HG02759 (cell line): ENCODE results near the gene GPR83.
"Not testable (repeated sequence)": the region's sequence is repeated elsewhere in the genome, so short reads cannot be mapped to it uniquely, and the experiment has no call there.

Experiments
- ATAC-seq: cut with Tn5 transposase; IDR thresholded peaks from one replicate; pipeline ENCODE4 v1.9.1; 2021; ENCODE audit warnings: mild to moderate bottlenecking, moderate library complexity; ENCODE audit not compliant: unreplicated experiment

GPR83 gene

DNA sequence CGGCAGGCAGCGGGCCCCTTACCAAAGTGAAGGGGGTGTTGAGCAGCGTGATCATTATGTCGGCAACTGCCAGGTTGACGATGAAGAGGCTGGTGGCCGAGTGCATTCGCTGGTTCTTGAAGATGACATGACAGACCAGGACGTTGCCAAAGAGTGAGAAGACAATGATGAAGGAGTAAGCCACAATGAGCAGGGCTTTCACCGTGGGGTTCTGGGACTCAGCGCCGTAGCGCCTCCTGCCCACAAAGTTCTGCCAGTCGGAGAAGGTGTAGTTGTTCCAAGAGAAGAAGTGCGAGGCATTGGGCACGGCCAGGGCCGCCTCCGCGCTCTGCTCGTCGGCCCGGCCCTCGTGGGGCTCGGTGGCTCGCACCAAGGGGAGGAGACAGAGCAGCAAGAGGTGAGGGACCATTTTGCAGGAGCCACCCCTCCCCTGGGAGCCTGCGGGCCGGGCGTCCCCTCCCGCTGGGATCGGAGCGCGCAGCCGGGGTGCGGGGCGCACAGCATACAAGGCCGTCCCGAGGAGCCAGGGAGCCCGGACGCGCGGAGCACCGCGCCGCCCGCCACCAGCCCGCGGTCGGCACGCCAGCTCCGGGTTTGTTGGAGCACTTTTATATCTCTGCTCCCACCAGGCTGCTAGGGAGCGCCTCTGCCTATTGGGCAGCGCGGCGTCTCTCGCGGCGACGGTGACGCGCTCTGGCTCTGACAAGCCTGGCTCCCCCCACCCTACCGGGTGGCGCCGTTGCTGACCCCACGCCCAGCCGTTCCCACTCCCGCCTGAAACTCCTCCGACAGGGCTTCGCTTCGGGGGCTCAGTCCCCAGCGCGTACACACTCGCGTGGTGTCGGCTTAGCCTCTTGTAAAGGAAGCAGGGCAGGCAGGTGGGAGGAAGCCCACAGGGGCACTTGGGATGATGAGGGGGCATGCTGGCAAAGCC lies at the start of gene GPR83:
Gene GPR83 (minus strand): TSS at position 581 of the 934 bp plus-strand sequence. CDS start 172 bp downstream, at position 409.
- ATAC-seq: no peak

DNA sequence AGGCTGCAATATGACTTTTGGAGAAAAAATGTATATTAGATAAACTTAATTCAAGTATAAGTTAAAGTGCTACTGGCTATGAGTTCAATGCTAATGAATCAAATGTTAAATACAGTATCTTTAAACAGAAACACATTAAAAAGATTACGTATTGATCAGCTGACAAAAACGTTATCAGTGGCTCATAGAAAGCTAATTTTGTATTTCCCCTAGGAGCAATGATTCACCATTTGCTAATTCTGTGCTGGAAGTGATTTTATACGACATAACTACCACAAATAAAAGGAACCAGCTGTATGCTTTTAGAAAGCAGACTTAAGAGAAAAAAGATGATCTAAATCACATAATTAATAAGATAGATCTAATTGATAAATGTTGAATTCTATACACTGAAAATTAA lies 48.8 kb upstream of the GPR83 start:
- no peak for ATAC-seq

DNA sequence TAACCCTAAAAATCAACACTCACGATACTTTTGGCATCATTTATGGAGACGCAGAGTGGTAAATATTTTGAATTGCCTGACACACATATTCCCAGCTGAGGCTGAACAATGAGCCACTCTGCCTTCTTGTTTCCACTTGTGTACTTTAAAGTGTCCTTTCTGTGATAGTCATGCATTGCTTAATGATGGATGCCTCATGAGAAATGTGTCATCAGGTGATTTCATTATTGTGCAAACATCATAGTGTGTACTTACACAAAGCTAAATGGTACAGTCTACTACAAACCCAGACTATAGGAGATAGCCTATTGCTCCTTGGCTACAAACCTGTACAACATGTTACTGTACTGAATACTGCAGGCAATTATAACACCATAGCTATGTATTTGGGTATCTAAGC lies 48.2 kb upstream of the GPR83 start:
- no peak for ATAC-seq

DNA sequence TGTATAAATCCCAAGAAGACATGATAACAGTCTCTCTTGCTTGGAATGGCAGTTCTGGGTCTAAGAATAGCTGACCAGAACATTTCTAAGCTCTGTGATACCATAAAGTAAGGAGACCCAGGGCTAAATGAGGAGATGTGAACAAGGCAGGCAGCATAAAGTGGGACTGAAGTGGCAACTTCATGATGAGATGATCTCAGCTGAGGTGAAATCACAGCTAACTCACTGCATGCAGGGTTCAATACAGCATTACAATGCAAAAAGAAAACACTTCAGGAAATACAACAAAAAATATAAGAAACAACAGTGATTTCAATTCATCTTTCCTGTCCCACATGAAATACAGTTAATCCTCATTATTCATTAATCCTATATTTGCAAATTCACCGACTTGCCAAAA lies 47.8 kb upstream of the GPR83 start:
- no peak for ATAC-seq

DNA sequence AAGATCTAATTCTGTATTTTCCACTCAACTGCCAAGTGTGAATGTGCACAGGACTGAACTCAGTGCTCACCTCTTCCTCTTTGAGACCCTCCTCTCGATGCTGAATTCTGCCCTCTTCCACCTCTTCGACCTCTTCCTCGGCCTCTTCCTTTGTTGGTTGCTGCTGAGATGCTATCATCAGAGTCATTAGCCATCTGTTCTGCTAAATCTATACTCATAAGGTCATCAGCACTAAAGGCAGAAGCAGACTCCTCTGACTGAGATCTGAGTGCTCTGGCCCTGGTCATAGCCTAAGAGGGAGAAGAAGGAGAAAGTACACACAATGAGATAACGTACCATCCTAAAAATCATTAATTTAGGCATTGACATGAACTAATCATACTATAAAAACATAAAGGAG lies 45.9 kb upstream of the GPR83 start:
- ATAC-seq: no peak

DNA sequence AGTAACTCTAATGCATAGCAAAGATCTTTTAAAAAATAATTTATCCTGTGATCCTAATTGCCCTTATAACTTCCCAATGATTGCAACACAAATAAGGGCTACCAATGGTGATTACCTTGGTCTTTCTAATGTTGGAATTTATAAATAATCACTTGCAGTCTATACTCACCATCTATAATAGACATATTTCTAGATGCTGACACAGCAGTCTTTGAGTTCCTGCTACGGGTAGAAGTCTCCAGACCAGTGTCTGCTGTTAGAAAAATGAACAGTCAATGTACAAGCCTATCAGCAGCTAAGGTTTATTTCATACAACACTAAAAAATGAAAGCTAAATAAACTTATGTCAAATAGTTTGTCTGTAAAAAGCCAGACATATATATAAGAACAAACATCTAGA lies 44.4 kb upstream of the GPR83 start:
- no peak for ATAC-seq

DNA sequence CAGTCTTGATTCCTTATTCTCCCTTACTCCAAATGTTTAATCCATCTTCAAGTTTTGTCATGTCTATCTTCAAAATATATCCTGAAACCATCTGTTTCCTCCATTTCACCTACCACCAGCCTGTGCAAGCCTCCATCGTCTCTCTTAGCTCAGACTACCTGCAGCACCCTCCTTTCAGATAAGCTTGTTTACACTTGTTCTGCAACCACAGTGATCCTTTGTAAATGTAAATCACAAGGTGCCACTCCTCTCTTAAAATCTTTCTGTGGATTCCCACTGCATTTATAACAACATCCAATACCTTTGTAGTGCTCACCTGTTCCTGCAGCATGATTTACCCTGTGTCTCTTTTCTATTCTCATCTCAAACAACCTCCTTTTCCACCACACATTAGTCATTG lies 31.8 kb upstream of the GPR83 start:
- ATAC-seq: no peak

DNA sequence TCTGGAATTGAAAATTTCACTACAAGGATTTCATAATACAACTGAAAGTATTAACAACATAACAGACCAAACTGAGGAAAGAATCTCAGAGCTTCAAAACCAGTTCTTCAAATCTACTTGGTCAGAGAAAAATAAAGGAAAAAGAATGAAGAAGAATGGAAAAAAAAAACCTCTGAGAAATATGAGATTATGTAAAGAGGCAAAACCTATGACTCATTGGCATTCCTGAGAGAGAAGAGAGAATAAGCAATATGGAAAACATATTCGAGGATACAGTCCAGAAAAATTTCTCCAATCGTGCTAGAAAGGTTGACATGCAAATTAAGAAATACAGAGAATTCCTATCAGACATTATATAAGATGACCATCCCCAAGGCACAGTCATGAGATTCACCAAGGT lies 23.4 kb upstream of the GPR83 start:
- ATAC-seq: no peak

DNA sequence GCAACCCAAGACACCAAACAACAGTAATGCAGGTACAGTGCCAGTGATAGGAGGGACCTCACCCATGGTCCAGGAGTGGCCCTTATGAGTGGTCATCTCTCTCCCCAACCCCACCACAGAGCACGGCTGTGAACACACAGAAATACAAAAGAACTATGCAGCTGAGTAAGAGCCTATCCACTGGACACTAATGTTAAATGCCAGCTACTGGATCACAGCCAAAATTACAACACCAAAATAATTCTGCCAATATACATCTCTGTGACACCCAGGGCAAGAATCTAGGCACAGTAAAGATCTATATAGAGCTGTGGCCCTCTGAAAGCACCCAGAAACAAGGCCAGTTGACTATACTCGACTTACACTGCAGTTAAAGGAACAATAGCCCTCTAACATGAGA lies 22.8 kb upstream of the GPR83 start:
- no peak for ATAC-seq

DNA sequence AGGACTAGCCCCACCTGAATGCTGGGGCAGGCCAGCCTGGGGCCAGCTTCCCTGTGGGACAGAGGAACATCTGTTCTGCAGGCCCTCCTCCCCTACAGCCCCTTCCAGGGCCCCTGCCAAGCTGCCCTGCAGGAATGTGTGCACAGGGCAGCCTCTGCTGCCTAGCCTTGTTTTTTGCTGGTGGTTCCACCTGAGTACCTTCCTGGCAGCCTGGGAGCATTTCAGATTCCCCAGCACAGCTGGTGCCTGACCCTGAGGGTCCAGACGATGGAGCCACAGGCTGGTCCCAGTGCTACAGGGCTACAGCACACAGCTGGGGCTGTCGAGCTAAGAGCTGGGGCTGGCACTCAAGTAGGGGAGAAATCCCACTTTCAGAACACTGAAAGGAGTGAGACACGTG lies 22.3 kb upstream of the GPR83 start:
- ATAC-seq: no peak

DNA sequence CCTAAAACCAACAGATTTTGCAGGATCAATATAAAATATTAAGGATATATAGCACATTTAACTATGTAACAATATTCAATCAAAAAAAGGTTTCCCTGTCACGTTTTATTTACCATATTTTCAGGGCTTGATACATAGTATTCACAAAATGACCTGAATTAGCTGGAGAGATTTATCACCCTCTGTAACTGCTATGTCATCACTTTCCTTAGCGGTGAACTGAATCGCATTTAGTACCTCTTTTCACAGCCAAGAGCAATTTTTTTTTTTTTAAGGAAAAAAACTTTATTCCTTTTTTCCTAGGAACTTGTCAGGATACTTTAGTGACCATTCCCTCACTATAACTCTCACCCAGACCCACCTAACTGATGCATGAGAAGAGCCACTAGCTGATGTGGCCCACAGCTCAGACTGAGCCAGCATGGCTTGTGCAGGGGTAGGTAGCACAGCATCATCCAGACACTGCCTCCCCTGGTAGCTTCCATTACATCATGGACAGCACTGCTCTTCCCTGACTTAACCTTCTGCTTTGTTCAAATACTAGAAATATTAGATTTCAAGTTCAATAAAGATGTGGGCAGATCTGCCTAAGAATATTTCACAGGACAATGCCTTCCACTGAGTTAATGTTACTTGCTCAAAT lies 17.0 kb upstream of the GPR83 start:
- no peak for ATAC-seq

DNA sequence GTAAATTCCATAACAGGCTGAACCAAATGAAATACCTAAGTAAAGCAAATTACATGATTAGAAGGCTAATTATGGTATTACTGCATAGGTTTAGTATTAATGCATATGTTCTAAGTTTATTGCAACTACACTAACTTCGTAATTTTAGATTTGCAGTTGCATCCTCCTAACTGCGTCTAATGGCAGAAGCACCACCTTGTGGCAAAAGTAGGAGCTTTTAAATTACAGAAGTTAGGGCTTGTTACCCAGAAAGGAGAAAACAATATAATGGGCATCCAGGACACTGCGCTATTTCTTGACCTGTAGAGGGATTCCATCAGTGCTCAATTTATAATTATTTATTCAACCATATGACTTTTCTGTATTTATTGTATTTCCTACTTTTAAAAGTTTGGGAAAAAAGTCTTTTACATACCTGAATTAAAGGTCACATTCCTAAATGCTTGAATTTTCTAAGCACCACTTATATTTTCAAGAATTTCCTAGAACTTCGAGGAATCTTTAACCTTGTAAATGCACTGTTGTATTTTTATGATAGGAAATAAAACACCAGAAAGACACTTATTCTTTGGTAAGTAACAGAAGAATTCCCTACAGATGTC lies 16.3 kb upstream of the GPR83 start:
- no peak for ATAC-seq

DNA sequence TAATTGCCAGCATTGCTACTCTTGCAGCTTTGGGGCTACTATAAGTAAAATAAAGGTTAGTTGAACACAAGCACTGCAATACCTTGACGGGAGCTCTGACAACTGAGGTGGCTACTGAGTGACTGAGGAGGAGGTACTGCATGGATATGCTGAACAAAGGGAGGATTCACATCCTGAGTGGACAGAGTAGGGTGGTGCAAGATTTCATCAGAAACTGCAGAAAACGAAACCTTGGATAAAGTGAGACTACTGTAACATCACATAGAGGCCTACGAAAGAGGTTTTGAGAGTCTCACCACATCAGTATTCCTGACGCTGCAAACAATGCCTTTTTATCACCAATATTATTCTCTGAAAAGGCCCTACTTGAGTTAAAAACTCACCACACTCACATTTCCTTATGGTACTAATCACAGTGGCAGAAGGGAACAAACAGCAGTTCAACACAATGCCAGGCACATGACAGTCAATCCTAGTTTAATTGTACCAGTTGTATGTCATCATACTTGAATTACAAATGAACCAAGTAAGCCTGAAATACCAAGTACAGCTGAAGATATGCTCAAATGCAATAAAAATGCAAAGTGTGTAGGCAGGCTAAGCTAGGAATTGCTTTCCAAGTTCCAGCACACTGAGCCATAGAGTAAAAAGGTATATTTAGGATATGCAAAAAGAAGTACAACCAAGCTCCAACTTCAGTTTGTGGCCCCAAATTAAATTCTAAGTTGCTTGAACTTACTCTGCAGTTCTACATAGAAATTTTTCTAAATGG lies 4.0 kb upstream of the GPR83 start:
- ATAC-seq: no peak

DNA sequence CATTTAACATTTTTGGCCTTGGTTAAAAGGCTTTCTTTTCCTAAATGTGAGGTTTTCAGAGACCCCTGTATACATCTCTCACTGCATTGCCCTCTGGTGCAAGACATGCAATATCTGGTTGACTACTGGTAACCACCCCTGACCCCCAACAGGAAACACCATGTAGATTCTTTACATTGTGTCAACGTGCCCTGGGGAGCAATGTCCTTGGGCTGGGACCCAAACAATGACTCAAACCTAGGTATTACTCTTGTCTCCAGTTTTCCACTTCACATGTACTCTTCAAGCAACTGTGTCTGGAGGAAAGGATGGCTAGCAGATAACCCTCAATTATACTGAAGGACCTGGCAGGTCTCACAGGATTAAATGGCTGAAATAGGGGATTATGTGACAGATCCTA lies 1.1 kb upstream of the GPR83 start:
- no peak for ATAC-seq

DNA sequence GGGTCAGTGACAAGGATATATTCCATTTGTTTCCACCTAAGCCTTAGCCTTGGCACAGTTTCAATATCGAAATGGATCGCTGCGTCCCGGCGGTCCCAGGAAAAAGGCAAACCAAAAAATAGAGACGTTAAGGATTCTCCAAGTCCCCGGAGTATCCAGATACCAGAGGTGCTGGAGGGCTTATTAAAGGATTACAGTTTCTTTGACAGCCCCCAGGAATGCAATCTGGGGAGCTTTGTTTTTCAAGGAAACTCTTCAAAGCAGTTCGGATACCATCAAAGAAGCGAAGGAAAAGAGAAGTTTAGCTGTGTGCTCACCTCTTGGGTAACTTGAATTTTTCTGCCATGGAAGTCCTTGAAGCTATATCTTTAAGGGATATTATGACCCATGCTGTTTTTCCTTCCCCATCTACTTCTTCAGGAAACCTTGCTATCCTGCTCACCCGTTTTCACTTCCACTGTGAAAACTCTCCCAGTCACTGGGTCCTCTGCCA lies 600 bp upstream of the GPR83 start:
- ATAC-seq: no peak

DNA sequence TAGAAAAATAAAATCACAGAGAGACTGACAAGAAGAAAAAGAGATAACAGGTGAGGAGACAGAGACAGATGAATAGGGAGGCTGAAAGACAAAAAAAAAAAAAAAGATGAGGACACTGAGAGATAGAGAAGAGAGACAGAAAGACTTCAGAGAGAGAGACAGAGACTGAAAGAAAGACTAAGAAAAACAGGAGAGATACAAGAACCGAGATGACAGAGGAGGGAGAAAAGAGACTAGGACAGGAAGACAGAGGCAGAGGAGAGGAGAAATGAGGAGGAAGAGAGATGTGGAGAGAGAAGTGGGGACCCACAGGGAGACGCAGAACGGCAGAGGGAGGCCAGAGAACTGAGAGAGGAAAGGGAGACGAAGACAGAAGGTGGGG lies 771 bp downstream of the GPR83 start:
- no peak for ATAC-seq

DNA sequence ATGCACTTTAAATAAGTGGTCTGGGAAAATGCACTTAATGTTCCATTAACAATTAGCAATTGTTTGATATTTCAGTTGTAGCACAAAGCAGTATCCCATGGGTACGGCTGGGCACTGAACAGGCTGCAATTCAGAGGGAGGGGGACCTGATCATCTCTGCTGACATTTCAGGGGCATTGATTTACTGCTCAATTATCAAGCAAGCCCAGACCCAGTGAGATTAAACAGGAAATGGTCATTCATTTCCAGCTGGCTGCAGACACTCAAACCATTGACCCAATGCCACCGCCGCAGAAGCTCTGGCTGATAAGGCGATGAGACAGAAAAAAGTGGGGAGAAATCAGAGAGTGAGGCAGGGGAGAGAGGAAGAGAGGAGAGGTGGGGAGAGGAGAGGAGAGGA lies 1.2 kb downstream of the GPR83 start:
- no peak for ATAC-seq

DNA sequence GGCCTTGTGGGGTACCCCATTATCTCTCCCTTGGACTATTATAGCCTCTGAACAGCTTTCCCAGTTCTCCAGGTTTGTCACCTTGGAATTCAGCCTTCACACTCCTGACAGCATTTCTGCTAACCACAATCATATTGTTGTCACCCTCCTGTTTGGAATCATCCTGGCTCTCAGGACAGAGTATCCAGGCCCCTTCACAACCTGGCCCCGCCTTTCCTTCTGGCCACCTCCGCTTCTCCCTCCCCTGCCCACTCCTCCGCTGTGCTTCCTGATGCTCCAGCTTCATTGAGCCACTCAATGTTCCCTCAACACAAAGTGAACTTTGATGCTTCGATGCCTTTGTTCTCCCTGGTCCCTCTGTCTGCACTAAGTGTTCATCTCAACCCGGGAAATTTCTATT lies 3.1 kb downstream of the GPR83 start:
- no peak for ATAC-seq

DNA sequence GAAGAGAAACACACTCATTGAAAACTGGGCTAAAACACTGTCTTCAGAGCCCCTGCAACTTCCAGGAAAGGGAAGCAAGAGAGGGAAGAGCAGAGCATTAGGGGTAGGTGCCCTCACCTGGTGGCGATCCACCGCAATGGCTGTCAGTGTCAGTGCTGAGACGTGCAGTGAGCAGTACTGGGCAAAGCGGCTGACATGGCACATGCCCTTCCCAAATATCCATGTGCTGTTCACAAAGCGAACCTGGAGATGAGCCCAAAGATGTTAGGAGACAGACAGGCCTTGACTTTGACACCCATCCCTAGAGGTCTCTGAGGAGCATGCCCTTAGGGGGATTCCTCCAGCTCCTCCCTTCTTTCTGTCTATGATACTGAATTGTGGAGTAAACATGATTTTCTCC lies 4.9 kb downstream of the GPR83 start:
- ATAC-seq: no peak

DNA sequence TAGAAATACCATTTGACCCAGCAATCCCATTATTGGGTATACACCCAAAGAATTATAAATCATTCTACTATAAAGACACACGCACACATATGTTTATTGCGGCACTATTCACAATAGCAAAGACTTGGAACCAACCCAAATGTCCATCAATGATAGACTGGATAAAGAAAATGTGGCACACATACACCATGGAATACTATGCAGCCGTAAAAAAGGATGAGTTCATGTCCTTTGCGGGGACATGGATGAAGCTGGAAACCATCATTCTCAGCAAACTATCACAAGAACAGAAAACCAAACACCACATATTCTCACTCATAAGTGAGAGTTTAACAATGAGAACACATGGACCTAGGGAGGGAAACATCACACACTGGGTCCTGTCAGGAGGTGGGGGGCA lies 9.3 kb downstream of the GPR83 start:
- ATAC-seq: not testable (repeated sequence)

DNA sequence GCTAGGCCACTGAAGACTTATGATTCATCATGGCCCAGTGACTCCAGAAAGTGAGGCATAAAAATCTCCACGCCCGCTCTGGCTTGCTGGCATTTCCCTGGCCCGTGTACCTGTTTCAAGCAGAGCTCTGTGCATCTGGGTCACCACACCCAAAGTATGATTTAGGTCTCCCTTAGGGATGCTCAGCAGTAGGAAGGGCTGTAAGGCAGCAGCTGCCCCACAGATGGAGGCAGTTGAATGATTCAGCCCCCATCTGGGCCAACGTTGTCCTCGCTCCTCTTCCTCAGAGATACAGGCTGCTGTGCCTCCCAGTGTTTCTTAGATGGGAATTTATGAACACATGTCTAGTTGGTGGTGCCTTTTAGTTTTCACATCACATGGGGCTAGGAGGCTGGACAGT lies 21.6 kb downstream of the GPR83 start:
- ATAC-seq: no peak
